Midbrain (tissue), 1 donor: ENCODE results near the gene MUC22.
"Not testable (repeated sequence)": the region's sequence is repeated elsewhere in the genome, so short reads cannot be mapped to it uniquely, and the experiment has no call there.

Source experiments
- DNase-seq: peaks from one replicate; lab custom pipeline; 2025; lab: John Stamatoyannopoulos, UW

MUC22 gene

GRCh38 chr6:30998785-30999184 is 11.5 kb upstream of the MUC22 start:
- no peak for DNase-seq

- DNase-seq: not testable (repeated sequence)
Observed at GRCh38 chr6:31000067-31000860, 10.0 kb upstream of the MUC22 start.

- no peak for DNase-seq
Observed at GRCh38 chr6:31001281-31001888, 8.9 kb upstream of the MUC22 start.

- DNase-seq: no peak
Observed at GRCh38 chr6:31002471-31002870, 7.8 kb upstream of the MUC22 start.

- no peak for DNase-seq
Observed at GRCh38 chr6:31004794-31005193, 5.5 kb upstream of the MUC22 start.

GRCh38 chr6:31005249-31006020 is 4.8 kb upstream of the MUC22 start:
- no peak for DNase-seq

GRCh38 chr6:31007694-31008093 is 2.6 kb upstream of the MUC22 start:
- no peak for DNase-seq

GRCh38 chr6:31008165-31008564 is 2.1 kb upstream of the MUC22 start:
- DNase-seq: no peak

GRCh38 chr6:31009731-31010130 is 543 bp upstream of the MUC22 start:
- DNase-seq: no peak

- no peak for DNase-seq
Observed at GRCh38 chr6:31011153-31011552, 879 bp downstream of the MUC22 start.

GRCh38 chr6:31016659-31017299 is 6.5 kb downstream of the MUC22 start:
- DNase-seq: no peak

GRCh38 chr6:31017436-31017835 is 7.2 kb downstream of the MUC22 start:
- DNase-seq: not testable (repeated sequence)

- DNase-seq: no peak
Observed at GRCh38 chr6:31020057-31020456, 9.8 kb downstream of the MUC22 start.

- not testable (repeated sequence) for DNase-seq
Observed at GRCh38 chr6:31020631-31021255, 10.5 kb downstream of the MUC22 start.

- not testable (repeated sequence) for DNase-seq
Observed at GRCh38 chr6:31021705-31022531, 11.6 kb downstream of the MUC22 start.

- DNase-seq: no peak
Observed at GRCh38 chr6:31025595-31025994, 15.3 kb downstream of the MUC22 start.

GRCh38 chr6:31031095-31031494 is 20.8 kb downstream of the MUC22 start:
- DNase-seq: no peak

- no peak for DNase-seq
Observed at GRCh38 chr6:31033075-31033474, 22.8 kb downstream of the MUC22 start.

GRCh38 chr6:31035862-31036497 is 25.7 kb downstream of the MUC22 start:
- DNase-seq: no peak

- no peak for DNase-seq
Observed at GRCh38 chr6:31037169-31037568, 26.9 kb downstream of the MUC22 start.
